Stimulated activated CD4-positive, alpha-beta T cell treated with anti-CD3 and anti-CD28 coated beads, Interleukin-1b, Interleukin-23, amount 100 ng/mL, for 48 hours (primary cell): Measurements from ENCODE around the gene FTCD.
"Not testable (repeated sequence)": the region's sequence is repeated elsewhere in the genome, so short reads cannot be mapped to it uniquely, and the experiment has no call there.

Source experiments
- DNase-seq: peaks from one replicate; pipeline ENCODE4 v3.0.0-alpha.2; 2020

Gene FTCD

GRCh38 chr21:46108827-46109312 is 46.5 kb downstream of the FTCD start:
- DNase-seq: no peak

- DNase-seq: not testable (repeated sequence)
These were observed 48.0 kb downstream of the FTCD start for GRCh38 chr21:46107376-46107775.

GRCh38 chr21:46104104-46104503 is 51.3 kb downstream of the FTCD start:
- no peak for DNase-seq

GRCh38 chr21:46100906-46101305 is 54.5 kb downstream of the FTCD start:
- DNase-seq: no peak

- DNase-seq: no peak
These were observed 55.0 kb downstream of the FTCD start for GRCh38 chr21:46100426-46100825.

- DNase-seq: no peak
These were observed 55.4 kb downstream of the FTCD start for GRCh38 chr21:46100020-46100419.

GRCh38 chr21:46099476-46099875 is 55.9 kb downstream of the FTCD start:
- peak; percentile 0 for DNase-seq

- DNase-seq: peak; percentile 0
These were observed 56.9 kb downstream of the FTCD start for GRCh38 chr21:46098303-46099141.

- DNase-seq: peak; percentile 40
These were observed 57.8 kb downstream of the FTCD start, which contains the start of gene COL6A2 for GRCh38 chr21:46097336-46098293. COL6A2 (plus strand) TSS chr21:46098112.

- no peak for DNase-seq
These were observed 58.6 kb downstream of the FTCD start for GRCh38 chr21:46096596-46097335.

- DNase-seq: no peak
These were observed 59.4 kb downstream of the FTCD start for GRCh38 chr21:46095814-46096595.

GRCh38 chr21:46095083-46095719 is 60.2 kb downstream of the FTCD start:
- DNase-seq: no peak

GRCh38 chr21:46094401-46095082 is 60.8 kb downstream of the FTCD start:
- DNase-seq: no peak

GRCh38 chr21:46093668-46094400 is 61.5 kb downstream of the FTCD start:
- no peak for DNase-seq

GRCh38 chr21:46092811-46093667 is 62.3 kb downstream of the FTCD start:
- DNase-seq: no peak

GRCh38 chr21:46092026-46092764 is 63.2 kb downstream of the FTCD start:
- no peak for DNase-seq

GRCh38 chr21:46091631-46092025 is 63.8 kb downstream of the FTCD start:
- DNase-seq: no peak

- no peak for DNase-seq
These were observed 64.3 kb downstream of the FTCD start for GRCh38 chr21:46091118-46091517.
